Uterus (tissue), 2 donors: ENCODE data around the gene ELOVL5.

Experiments used
- CTCF ChIP-seq, 4 experiments: fragments of 200-600 bp in 2 of 4; fragments of 450-650 bp in 2 of 4; sonication (generic) in 2 of 4; IDR thresholded peaks; one replicate each; pipeline ENCODE4 v1.5.1; 2016 to 2019; ENCODE audit warnings: antibody characterized with exemption in 4 of 4, mild to moderate bottlenecking in 2 of 4, moderate library complexity in 1 of 4
- POLR2A ChIP-seq, 2 donors: fragments of 450-650 bp; IDR thresholded peaks; one replicate each; pipeline ENCODE4 v1.6.1; 2016; ENCODE audit warnings: antibody characterized with exemption in 2 of 2, mild to moderate bottlenecking in 1 of 2, moderate library complexity in 1 of 2

- TF ChIP-seq POLR2A (IDR thresholded peaks at IDR 0.05) (no peak), CTCF (IDR thresholded peaks at IDR 0.05) (no peak)
Measured at GRCh38 chr6:53220605-53221004, 128.1 kb downstream of the ELOVL5 start.
